HG02870 (cell line): ENCODE results near the gene CHODL.

Experiments used
- ATAC-seq: cut with Tn5 transposase; IDR thresholded peaks from one replicate; pipeline ENCODE4 v1.9.1; 2021; ENCODE audit warnings: mild to moderate bottlenecking, moderate library complexity; ENCODE audit not compliant: unreplicated experiment

Gene CHODL

DNA sequence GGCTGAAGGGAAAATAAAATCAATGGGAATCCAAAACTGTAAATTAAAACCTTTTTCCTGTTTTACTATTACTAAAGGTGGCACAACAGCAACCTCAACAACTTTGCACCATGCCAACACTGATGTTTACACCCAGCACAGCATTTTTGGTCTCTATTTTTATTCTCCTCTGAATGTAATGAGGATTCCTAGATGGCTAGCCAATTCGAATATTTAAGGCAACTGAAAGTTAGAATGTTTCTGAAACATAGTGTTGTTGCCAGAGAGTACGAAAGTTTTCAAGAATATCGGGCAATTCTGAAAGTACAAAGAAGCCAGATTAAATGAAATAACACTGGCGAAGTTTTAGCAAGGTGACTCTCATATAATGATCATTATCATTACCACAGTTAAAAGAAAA is 40.7 kb downstream of the CHODL start:
- no peak for ATAC-seq

DNA sequence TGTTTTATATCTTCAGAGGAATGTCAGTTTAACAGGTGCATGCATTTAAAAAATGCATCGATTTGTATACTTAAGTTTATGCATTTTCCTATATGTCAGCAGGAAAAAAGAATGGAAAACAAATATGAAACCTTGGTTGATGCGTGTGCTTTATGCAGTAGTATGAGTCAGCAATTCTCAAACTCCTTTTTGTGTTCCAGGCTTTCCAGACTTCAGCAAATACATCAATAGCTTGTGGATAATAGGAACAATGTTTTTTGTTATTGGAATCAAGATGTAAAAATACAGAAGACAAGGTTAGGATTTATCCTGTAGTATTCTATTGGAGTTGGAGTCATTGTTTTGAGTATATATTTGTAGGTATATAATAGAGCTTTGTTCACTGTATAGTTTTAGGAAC is 45.2 kb downstream of the CHODL start:
- ATAC-seq, result no peak

DNA sequence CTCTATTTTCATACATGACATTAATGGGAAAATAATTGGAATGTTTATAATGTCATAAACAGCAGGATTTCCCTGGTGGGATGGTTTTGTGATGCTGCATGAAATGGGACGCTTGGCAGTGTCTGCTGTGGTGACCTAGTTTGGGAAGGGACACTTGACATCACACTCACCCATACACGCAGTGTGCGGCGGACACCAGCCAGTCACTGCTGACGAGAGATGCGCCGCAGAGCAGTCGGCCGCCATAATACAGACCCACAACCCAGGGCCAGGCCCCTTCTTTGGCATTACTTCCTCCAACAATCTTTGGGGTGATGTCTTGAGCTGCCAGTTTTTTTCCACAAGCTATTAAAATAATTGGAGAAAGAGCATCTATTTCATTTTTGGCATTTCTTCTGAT is 49.5 kb downstream of the CHODL start:
- no peak for ATAC-seq

DNA sequence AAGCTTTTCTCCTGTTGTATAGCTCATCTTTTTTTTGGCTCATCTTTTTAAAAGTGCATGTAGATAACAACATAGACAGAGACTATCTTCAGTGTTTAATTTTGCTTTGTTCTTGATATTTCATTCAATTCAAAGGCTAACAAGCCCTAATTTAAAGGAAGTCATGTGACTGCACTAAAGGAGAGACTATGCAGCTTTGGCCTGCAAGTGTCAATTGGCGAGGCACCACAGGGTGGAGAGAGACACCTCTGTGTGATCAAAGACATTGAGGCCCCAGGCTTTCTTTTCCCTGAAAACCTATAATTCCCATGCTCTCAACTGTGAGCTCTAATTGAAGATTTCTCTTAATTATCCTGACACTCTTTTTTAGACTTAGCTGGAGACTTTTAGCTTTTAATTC is 53.6 kb downstream of the CHODL start:
- ATAC-seq, result no peak
